ENCODE measurements around the gene ESYT2. TPM values are rescaled to one million over a fixed set of nuclear protein-coding genes. Genes with fewer than 3 reads are reported as not detected.

The ESYT2 gene
- total RNA-seq, 1 donor from 2014 or later, result 87.8 TPM

- intact Hi-C loops (cut with micrococcal nuclease), result no loop called here
Measured at GRCh38 chr7:158747408-158747807, 81.9 kb downstream of the ESYT2 start.

GRCh38 chr7:158746957-158747356, 82.4 kb downstream of the ESYT2 start:
- intact Hi-C loops (cut with micrococcal nuclease), result no loop called here

GRCh38 chr7:158745057-158745715, 84.1 kb downstream of the ESYT2 start:
- intact Hi-C loops (cut with micrococcal nuclease), result no loop called here

GRCh38 chr7:158744070-158744469, 85.2 kb downstream of the ESYT2 start:
- intact Hi-C loops (cut with micrococcal nuclease), result no loop called here

GRCh38 chr7:158743219-158743618, 86.1 kb downstream of the ESYT2 start:
- intact Hi-C loops (cut with micrococcal nuclease), result no loop called here

- intact Hi-C loops (cut with micrococcal nuclease), result no loop called here
Measured at GRCh38 chr7:158742065-158742821, 87.1 kb downstream of the ESYT2 start.

- intact Hi-C loops (cut with micrococcal nuclease), result no loop called here
Measured at GRCh38 chr7:158741294-158741666, 88.0 kb downstream of the ESYT2 start.

GRCh38 chr7:158740657-158741293, 88.5 kb downstream of the ESYT2 start:
- intact Hi-C loops (cut with micrococcal nuclease), result no loop called here

GRCh38 chr7:158740013-158740656, 89.2 kb downstream of the ESYT2 start:
- intact Hi-C loops (cut with micrococcal nuclease), result no loop called here

GRCh38 chr7:158738841-158739240, 90.5 kb downstream of the ESYT2 start:
- intact Hi-C loops (cut with micrococcal nuclease), result no loop called here

- intact Hi-C loops (cut with micrococcal nuclease), result no loop called here
Measured at GRCh38 chr7:158737064-158737695, 92.1 kb downstream of the ESYT2 start.

GRCh38 chr7:158735935-158736334, 93.4 kb downstream of the ESYT2 start:
- intact Hi-C loops (cut with micrococcal nuclease), result no loop called here

GRCh38 chr7:158734861-158735260, 94.4 kb downstream of the ESYT2 start:
- intact Hi-C loops (cut with micrococcal nuclease), result no loop called here

GRCh38 chr7:158733775-158734494, 95.4 kb downstream of the ESYT2 start:
- intact Hi-C loops (cut with micrococcal nuclease), result no loop called here

GRCh38 chr7:158733220-158733519, 96.1 kb downstream of the ESYT2 start:
- intact Hi-C loops (cut with micrococcal nuclease), result no loop called here

GRCh38 chr7:158732494-158733219, 96.7 kb downstream of the ESYT2 start:
- intact Hi-C loops (cut with micrococcal nuclease), result no loop called here

- intact Hi-C loops (cut with micrococcal nuclease), result no loop called here
Measured at GRCh38 chr7:158731761-158732160, 97.5 kb downstream of the ESYT2 start.

GRCh38 chr7:158730383-158731346, 98.6 kb downstream of the ESYT2 start:
- intact Hi-C loops (cut with micrococcal nuclease), result no loop called here
